ENCODE measurements around the gene AZIN2.
A peak's percentile ranks its signal among the peaks of the same experiment; 100 is the strongest.
"Not testable (repeated sequence)": the region's sequence is repeated elsewhere in the genome, so short reads cannot be mapped to it uniquely, and the experiment has no call there.

The AZIN2 gene

DNA sequence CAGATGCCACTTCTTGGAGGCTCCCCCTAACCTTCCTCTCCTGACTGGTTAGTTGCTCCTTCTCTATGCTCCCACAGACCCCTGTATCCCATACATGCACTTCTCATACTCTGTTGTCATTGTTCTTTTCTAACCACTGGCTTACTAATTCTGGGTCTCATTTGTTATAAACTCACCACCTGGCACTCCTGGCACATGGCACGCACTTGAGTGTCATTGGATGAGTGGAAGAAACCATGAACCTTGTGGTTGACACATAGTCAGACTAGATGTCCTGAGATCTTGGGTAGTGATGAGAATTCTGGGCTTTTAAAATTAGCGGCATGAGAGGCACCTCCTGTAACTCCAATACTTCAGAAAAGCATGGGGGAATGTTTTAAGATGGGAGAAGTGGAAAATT, 51.6 kb downstream of the AZIN2 start:
- H3K9me3 ChIP-seq (ENCODE audit: severe bottlenecking): no peaks in the 10 kb centered on the region
- no peak overlapping the region for H3K4me3 ChIP-seq (ENCODE audit: severe bottlenecking)
- ATAC-seq (ENCODE audit: low read depth): no peak
- H3K36me3 ChIP-seq (ENCODE audit: low read depth): no peaks in the 10 kb centered on the region
- no peak overlapping the region for H3K27ac ChIP-seq (ENCODE audit: poor library complexity, severe bottlenecking)
- H3K27me3 ChIP-seq (ENCODE audit: insufficient read depth, poor library complexity, severe bottlenecking): no peaks in the 10 kb centered on the region
- TF ChIP-seq, protein P1, sequence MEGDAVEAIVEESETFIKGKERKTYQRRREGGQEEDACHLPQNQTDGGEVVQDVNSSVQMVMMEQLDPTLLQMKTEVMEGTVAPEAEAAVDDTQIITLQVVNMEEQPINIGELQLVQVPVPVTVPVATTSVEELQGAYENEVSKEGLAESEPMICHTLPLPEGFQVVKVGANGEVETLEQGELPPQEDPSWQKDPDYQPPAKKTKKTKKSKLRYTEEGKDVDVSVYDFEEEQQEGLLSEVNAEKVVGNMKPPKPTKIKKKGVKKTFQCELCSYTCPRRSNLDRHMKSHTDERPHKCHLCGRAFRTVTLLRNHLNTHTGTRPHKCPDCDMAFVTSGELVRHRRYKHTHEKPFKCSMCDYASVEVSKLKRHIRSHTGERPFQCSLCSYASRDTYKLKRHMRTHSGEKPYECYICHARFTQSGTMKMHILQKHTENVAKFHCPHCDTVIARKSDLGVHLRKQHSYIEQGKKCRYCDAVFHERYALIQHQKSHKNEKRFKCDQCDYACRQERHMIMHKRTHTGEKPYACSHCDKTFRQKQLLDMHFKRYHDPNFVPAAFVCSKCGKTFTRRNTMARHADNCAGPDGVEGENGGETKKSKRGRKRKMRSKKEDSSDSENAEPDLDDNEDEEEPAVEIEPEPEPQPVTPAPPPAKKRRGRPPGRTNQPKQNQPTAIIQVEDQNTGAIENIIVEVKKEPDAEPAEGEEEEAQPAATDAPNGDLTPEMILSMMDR (IDR thresholded peaks at IDR 0.05; ENCODE audit: poor library complexity, severe bottlenecking): no peak
- no peak for DNase-seq (ENCODE audit: low spot score)
- H3K4me1 ChIP-seq (ENCODE audit: insufficient read depth, poor library complexity, severe bottlenecking): peaks cover 7% of the 10 kb centered on the region

DNA sequence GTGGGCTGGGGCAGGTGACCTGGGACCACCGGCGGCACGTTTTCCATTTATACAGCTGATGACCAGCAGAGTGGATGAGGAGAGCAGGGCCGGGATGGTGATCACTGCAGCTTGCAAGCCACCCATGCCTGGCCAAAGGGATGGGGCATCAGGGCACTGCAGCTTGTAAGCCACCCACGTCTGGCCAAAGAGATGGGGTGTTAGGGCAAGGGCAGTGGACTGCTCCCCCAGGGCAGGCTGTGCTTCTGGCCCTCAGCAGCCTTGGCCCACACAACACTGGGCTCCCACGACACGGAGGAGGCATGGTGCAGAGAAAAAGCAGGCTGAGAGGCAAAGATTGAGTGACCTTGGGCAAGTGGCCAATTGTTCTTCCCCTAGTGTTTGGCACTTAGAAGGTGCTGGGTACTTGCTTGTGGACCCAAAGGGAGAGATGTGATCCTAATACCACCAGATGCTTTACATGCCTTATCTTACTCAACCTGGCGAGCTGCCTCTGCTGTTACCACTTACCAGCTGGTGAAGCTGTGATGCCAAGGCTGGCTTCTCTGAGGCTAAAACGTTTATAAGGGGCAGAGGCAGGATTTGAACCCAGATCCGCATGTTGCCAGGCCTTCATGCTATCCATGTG, 52.6 kb downstream of the AZIN2 start:
- no peaks in the 10 kb centered on the region for H3K27me3 ChIP-seq (ENCODE audit: insufficient read depth, poor library complexity, severe bottlenecking)

DNA sequence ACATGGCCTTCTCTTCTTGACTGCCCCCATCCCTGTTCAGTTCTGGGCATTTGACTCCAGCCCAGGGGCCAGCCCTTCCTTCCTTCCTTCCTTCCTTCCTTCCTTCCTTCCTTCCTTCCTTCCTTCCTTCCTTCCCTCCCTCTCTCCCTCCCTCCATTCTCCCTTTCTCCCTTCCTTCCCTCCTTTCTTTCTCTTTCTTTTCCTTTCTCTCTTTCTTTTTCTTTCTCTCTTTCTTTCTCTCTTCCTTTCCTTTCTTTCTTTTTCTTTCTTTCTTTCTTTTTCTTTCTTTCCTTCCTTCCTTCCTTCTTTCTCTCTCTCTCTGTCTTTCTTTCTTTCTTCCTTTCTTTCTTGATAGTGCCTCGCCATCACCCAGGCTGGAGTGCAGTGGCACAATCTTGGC, 55.1 kb downstream of the AZIN2 start:
- not testable (repeated sequence) for ATAC-seq (ENCODE audit: low read depth); H3K9me3 ChIP-seq (ENCODE audit: severe bottlenecking); H3K27ac ChIP-seq (ENCODE audit: poor library complexity, severe bottlenecking); H3K4me3 ChIP-seq (ENCODE audit: severe bottlenecking); H3K36me3 ChIP-seq (ENCODE audit: low read depth); H3K4me1 ChIP-seq (ENCODE audit: insufficient read depth, poor library complexity, severe bottlenecking); DNase-seq (ENCODE audit: low spot score); H3K27me3 ChIP-seq (ENCODE audit: insufficient read depth, poor library complexity, severe bottlenecking)

More for the DNA sequence above, 52.6 kb downstream of the AZIN2 start:
- H3K36me3 ChIP-seq (ENCODE audit: low read depth): no peaks in the 10 kb centered on the region
- H3K9me3 ChIP-seq (ENCODE audit: severe bottlenecking): no peaks in the 10 kb centered on the region
- no peak for ATAC-seq (ENCODE audit: low read depth)
- H3K27ac ChIP-seq (ENCODE audit: poor library complexity, severe bottlenecking): no peak overlapping the region
- TF ChIP-seq, protein P1 (IDR thresholded peaks at IDR 0.05; ENCODE audit: poor library complexity, severe bottlenecking): no peak
- DNase-seq (ENCODE audit: low spot score): no peak
- no peak overlapping the region for H3K4me3 ChIP-seq (ENCODE audit: severe bottlenecking)
- peaks cover 2% of the 10 kb centered on the region for H3K4me1 ChIP-seq (ENCODE audit: insufficient read depth, poor library complexity, severe bottlenecking)

DNA sequence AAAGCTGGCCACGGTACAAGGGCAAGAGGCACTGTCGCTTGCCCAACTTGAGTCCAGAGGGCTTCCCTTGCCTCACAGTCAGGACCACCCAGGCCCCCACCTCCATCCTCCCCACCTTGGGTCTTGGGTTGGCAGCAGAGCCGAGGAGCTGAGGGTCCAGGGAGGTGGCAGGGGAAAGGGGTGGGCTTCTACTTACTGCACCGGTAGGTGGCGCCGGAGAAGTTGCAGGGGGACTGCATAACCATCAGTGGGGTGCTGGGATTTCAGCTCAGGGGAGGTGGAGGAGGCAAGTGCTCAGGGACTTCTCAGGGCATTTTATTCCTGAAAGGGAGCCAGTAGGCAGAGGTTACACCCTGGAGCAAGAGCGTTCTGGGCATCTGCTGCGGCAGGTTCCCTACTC, 56.8 kb downstream of the AZIN2 start:
- Histone ChIP-seq H3K27ac (ENCODE audit: poor library complexity, severe bottlenecking) (no peak overlapping the region), H3K9me3 (ENCODE audit: severe bottlenecking) (no peaks in the 10 kb centered on the region), H3K4me3 (ENCODE audit: severe bottlenecking) (no peak overlapping the region), H3K27me3 (ENCODE audit: insufficient read depth, poor library complexity, severe bottlenecking) (no peaks in the 10 kb centered on the region), H3K4me1 (ENCODE audit: insufficient read depth, poor library complexity, severe bottlenecking) (no peaks in the 10 kb centered on the region), H3K36me3 (ENCODE audit: low read depth) (no peaks in the 10 kb centered on the region)
- DNase-seq (ENCODE audit: low spot score) (no peak), ATAC-seq (ENCODE audit: low read depth) (no peak)
- TF ChIP-seq, protein P1 (IDR thresholded peaks at IDR 0.05; ENCODE audit: poor library complexity, severe bottlenecking): peak; percentile 34

DNA sequence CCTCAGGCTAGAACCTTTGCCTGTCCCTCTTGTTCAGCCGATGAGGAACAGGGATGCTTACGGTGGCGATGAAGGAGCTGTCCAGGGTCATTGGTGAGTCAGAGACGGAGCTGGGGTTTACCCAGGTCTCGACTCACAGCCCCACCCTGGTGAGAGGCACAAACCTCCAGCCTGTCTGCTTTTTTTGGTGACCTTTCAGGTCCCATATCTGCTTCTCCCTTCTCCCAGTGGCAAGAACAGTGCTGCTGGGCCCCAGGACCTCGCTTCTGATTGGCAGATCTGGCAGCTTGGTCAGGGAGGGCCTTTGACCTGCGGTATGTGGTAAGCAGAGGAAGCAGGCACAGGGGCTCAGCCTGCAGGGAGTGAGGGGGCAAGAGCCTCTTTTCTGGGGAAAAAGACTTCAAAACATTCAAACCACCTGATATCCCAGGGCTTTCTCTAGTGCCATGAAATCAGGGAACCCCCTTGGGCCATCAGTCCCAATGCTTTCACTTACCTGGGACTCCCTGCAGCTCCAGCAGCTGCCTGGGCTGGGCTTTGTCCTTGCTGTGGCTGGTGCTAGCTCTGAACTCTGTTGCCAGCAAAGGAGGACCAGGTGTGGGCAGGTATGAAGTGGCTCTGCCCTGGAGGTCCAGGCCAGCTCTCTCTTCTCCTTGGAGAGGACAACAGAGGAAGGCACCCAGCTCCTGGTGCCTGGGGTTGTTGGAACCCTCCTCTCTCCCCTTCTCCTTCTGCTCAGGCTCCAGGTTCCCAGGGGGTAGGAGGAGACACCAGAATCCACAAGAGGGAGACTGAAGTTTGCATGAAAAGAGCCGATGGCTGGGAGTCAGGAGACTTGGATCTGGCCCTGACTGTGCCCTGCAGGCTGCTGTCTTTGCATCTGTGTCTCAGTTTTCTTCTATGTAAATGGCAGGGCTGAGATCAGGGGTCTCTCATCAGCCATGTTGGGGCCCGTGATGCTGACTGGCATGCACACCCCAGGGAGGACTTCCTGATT, 59.5 kb downstream of the AZIN2 start:
- Histone ChIP-seq H3K36me3 (ENCODE audit: low read depth) (no peaks in the 10 kb centered on the region), H3K9me3 (ENCODE audit: severe bottlenecking) (no peaks in the 10 kb centered on the region), H3K27ac (ENCODE audit: poor library complexity, severe bottlenecking) (no peak overlapping the region), H3K4me1 (ENCODE audit: insufficient read depth, poor library complexity, severe bottlenecking) (no peaks in the 10 kb centered on the region), H3K27me3 (ENCODE audit: insufficient read depth, poor library complexity, severe bottlenecking) (no peaks in the 10 kb centered on the region), H3K4me3 (ENCODE audit: severe bottlenecking) (no peak overlapping the region)
- no peak for DNase-seq (ENCODE audit: low spot score)
- TF ChIP-seq, protein P1 (IDR thresholded peaks at IDR 0.05; ENCODE audit: poor library complexity, severe bottlenecking): no peak
- ATAC-seq (ENCODE audit: low read depth): peak; percentile 44

Measured in RWPE2 (cell line).